ENCODE data around the gene PBX3.

- no peak for TF ChIP-seq CTCF (conservative IDR thresholded peaks at IDR 0.05; ENCODE audit: low read length)
- TF ChIP-seq EZH2phosphoT487 (IDR thresholded peaks at IDR 0.05; ENCODE audit: borderline replicate concordance, low read depth, low read length): no peak
Observed at GRCh38 chr9:125997196-125997823, 250.1 kb downstream of the PBX3 start.

Data from OCI-LY7 (cell line).